Hematopoietic multipotent progenitor cell (in vitro differentiated cells): ENCODE results near the gene ST7. TPM values are rescaled to one million over a fixed set of nuclear protein-coding genes. Genes with fewer than 3 reads are reported as not detected.
"Not testable (repeated sequence)": the region's sequence is repeated elsewhere in the genome, so short reads cannot be mapped to it uniquely, and the experiment has no call there.

ENCODE experiments used
- DNase-seq, 3 donors: peaks; one replicate each; pipeline ENCODE4 v3.0.0-alpha.2; 2011 to 2015; ENCODE audit warnings: low read depth in 2 of 3, low spot score in 2 of 3
- total RNA-seq: library from RNA; depleted of rRNA; stranded (reverse); fragments of >200 nt; gene quantifications from one replicate; pipeline ENCODE4 v1.2.3, GENCODE V29; 2012

The ST7 gene
- total RNA-seq, 1 donor, result 21.3 TPM

DNA sequence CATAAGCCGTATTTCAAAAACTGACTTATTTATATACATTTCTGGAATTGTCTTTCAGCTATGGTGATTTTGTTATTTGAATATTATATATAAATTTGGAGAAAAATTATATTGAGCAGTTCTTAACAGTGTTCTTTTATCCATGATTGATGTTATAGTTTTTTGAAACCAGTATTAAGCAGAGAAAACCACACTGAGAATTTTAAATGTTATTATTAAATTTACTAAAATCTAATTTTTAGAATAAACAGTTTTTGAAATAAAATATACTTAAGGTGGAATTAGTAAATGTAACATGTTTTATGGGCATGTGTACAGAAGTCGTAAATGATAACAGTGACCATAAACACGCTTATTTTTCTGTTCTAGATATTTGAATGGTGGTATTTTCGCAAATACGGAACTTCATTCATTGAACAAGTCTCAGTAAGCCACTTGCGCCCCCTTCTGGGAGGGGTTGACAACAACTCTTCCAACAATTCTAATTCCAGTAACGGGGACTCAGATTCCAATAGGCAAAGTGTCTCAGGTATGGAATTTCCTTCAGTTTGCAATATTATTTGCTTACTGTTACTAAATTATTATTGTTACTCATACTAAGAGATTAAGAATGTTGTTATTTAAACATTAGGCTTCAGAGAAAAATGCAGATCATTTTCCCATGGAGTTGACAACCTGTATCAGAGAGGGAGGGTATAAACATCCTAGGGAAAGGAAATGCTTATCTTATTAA lies 166.1 kb downstream of the ST7 start:
- peak; percentile 41 to 92 (median 72) for DNase-seq

DNA sequence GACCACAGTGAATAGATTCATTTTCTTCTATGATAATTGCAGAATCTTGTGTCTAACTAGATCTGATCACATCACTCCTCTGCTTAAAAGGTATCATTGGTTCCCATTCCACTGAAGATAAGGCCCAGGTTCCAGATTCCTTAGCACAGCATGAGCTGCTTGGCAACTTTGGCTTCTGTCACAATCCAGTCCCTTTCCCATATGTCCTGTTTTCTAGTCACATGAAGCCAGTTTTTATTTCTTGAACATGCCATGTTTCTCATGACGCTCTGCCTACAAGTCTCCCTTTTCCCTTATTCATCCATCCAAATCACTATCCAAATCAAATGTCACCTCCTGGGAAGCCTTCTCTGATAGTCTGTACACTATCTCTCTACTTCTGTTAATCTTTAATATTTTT lies 167.0 kb downstream of the ST7 start:
- not testable (repeated sequence) for DNase-seq

DNA sequence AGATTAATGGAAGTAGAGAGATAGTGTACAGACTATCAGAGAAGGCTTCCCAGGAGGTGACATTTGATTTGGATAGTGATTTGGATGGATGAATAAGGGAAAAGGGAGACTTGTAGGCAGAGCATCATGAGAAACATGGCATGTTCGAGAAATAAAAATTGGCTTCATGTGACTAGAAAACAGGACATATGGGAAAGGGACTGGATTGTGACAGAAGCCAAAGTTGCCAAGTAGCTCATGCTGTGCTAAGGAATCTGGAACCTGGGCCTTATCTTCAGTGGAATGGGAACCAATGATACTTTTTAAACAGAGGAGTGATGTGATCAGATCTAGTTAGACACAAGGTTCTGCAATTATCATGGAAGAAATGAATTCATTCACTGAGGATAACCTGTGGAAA lies 168.7 kb downstream of the ST7 start:
- not testable (repeated sequence) for DNase-seq

DNA sequence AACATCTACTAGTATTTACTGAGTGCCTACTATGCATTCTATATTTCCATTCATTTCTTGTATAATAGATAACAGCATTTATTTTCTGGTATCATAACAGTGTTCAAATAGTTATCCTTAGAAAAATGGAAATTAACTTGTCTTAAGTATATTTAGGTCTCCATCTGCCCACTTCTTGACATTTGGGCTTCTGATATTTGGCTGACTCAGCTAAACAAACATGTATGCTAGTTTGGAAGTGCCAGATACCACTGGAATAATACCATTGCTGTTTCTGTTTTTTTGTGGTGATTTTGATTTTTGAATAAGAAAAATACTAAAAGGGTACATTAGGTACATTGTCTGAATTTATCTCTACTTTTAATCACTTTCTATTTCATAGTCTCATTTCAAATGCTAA lies 169.2 kb downstream of the ST7 start:
- no peak for DNase-seq

DNA sequence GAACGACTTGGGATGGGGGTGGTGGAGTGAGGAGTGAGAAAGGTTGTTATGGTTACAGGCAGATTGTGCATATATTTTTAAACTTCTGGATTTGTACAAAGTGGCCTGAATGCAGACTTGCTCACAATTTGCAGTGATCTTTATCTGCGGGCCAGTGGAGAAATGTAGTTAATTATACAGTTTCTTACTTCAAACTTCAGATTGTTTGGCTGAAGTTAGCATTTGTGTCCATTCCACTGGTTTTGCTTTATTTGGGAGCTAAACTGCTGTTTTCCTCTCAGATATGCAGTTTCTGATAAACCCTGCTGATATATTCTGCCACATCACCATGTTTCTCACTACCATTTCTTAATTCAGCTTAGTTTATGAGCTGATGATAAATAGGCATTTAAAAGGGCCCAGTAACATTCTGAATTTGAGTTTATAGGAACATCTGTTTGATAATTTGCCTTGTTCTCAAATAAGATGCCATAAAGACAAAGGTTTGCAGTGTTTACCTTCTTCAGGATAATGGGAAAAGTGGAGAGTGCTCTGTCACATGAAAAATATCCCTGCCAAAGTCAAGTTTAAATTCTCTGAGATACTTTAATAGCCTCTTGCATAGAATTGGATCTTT lies 170.1 kb downstream of the ST7 start:
- DNase-seq, result no peak

DNA sequence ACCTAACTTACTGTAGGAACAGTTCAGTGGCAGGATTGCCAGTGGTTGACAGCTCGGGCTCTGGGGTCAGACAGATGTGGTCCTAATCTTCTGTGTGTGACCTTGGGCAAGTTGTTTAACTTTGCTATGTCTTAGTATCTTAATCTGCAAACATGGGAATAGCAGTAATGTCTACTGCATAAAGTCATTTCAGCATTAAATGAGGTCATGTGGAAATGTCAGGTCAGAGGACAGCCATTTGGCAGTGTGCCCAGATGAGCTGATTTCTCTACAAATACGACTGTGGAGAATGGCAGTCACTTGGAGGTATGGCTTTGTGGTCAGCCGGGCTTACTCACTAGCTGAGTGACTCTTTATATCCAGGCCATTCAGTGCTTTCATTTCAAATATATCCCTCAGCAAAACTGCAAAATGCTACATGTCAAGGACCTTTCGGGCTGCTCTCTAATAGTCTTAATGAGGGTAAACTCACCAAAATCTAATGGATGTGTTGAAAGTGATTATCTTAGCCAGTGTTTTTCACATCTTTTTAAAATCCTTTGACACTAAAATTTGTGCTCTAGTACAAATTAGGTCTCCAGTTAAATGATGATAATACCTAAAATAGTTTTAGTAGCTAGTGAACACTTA lies 171.4 kb downstream of the ST7 start:
- DNase-seq, result peak in 2 of 3 donors; percentile 79 to 86

DNA sequence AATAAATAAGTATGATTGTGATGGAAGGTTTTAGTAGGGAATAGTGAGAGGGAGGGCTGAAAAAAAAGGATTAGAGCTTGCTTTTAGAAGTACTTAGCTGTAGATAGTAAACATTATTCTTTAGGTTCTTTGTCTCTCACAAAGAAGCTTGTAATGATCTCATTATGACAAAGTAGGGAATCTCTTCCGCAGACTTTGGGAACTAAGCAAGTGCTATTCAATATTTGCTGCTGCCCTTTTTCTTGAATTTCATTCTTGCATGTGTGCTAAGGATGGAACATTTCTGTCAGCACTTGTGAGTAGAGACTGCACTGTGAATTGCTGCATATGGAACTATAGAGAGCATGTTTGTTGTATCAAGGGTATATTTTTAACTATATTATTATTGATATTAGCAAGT lies 173.4 kb downstream of the ST7 start:
- no peak for DNase-seq

DNA sequence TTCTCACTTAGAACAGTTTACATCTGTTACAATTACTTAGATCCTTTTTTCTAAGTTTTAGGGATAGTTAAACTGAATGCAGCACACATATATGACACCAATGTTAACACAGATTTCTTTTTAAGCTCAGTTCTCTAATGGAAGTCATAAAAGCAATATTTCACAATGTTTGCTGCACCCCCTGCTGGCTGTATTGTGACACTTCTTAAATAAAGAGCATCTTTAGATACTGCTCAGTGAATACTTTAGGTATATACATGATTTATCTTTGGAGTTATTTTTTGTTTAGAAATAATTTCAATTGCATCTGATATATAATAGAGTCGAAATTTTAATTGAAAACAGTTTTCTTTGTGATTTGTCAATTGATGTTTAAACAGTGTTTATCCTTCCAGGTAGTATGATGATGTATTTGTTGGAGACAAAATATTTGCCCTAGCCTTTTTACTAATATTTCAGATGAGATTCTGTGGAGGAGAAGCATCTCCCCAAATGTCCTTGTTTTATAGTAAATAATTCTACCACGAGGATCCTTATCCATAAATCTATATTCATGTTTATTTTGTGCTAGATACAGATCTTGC lies 174.4 kb downstream of the ST7 start:
- peak; percentile 25 to 83 (median 44) for DNase-seq

DNA sequence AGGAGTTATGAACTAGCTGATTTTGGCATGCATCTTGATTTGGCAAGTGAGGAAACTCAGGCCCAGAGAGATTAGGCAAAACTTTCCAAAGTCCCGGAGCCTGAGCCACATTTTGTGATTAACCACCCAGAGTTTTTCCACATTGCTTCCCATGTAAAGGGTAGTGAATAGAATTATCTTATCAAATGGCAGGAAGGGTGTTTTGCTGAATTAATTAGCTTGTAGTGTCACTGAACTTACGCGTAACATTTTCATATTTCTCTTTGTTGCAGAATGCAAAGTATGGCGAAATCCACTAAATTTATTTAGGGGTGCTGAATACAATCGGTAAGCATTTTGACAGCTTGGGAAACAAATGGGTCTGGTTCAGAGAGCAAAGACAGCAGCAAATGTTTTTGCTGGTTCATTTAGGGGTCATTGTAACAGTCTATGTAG lies 176.2 kb downstream of the ST7 start:
- no peak for DNase-seq

DNA sequence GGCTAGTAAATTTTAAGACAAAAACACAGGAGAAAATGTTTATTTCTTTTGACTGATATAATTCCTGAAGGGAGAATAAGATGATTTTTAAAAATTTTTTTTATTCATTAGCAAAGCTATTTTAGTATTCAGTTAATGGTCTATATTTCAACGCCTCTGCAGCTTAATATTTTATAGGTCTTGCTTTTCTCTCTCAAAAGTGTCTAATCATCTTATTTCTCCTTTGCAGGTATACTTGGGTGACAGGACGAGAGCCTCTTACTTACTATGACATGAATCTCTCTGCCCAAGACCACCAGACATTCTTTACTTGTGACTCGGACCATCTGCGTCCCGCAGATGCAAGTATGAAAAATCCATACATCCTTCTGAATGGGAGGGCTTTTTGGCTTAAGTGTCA lies 177.0 kb downstream of the ST7 start:
- no peak for DNase-seq

DNA sequence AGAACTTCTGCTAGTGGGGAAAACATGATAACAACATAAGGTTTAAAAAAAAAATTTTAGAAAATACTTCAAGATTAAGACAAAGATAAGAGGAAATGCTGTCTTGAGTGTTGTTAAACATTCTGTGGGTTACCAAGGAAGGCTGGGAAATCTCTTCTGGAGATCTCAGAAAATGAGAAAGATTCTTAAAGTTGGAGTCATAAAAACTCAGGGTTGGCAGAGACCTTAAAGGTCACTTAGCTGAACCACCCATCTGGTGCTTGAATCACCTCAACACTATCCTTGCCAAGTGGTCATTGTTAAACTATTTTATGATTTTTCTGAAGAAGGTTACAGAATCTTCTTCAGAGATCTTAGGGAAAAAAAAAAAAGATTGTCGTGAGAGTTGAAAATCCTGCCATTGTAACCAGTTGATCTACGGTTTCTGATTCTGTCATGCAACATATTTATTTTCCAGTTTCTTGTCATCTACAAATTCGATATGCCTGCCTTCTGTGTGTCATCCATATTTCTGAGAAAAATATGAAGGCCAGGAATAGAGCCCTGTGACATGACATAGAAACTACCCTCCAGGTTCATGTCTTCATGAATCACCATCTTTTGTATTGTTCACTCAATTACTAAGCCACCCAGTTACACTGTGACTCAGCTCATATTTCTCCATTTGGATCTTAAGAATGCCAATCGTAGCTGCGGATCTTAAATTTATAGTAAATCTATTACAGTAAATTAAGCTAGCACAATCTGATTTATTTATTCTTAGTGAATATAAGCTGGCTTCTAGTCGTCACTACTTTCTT lies 179.2 kb downstream of the ST7 start:
- DNase-seq, result no peak

DNA sequence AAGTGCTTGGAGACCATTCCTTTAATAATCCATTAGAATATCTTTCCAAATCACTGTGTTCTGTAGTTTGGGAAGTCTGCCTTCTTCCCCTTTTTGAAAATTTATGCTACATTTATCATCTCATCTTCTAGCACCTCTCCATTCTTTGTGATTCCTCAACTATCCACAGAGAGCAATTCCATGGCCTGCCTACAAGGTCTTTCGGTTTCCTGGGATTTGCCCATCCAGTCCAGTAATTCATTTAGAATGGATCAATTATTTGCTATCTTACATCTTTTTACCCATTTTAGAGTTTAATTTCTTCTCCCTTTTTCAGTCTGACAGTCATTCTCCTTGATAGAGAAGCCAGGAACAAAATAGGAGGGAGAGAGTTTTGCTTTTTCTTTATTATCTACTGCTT lies 179.8 kb downstream of the ST7 start:
- DNase-seq, result no peak

DNA sequence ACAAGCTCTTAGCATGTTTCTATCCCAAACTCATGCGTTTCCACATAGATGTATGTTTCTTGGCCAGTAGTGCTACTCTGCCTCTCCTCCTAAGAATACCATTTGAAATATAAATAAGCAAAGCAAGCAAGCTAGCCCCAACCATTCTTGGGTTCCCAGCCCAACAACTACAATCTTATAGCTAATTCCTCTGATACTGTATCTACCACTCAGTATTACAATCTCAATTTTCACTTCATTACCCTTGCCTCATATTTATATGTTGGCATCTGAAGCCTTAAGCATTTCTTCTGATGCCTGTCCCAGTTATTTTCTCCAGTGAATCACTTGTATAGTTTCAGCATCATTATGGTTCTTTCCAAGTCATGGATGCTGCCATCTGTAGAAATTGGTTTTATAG lies 181.1 kb downstream of the ST7 start:
- no peak for DNase-seq

DNA sequence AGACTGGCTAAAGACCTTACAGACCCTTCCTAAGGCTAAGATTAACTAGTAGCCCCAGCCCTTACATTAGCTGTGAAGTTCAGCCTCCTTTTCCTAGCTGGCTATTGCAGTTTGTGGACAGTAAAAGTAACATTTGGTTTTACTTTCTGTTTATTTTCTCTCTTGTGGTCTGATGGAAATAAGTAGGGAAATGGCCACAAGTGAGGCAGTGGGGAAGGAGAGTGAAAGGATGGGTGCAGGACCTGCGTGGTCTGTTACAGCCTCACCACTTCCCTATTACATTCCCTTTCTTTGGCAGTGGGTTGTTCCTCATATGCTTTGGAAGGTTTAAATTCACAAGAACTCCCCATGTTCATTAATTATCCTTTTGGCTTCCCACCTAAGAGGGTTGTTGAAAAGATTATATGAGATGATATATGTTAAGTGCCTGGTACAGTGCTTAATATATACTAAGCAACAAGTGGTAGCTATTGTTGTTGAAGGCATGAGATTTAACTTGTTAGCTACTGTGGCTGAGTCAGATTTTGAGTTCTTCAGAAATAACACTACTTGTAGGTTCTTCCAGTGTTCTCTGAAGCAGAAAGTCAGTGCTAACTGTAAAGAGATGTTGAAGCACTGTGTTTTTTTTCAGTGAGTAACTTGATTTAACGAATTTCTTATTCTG lies 181.7 kb downstream of the ST7 start:
- DNase-seq, result peak in 1 of 3 donors; percentile 71

DNA sequence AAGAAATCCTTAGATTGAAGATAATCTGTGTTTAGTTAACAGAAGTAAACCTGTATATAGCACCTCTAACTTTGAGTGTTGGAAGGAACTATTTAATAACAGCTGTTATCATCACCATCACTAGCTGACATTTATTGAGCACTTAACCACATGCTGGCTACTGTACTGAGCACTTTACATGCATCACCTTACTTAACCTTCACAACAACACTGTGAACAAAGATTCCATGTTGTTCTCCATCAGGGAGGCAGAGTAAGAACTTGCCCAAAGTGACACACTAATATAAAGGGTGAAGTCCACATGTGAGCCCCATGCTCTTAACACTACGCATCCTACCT lies 182.2 kb downstream of the ST7 start:
- no peak for DNase-seq

DNA sequence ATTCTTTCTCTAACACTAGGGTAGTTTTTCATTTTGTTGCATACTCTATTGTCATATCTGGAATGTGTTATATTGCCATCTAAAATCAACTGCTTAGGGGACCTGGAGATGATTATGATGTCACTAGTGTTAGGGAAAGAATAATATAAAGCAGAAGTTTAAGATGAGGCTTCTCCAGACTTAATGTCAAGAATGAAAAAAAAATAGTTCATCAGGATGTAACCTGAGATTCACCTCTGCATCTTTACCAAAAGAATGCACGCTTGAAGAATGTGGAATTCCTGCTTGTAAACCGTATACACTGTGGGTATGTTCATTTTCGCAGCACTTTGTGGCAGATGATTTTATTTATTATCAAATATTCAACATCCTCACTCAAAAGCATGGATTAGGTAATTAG lies 184.6 kb downstream of the ST7 start:
- no peak for DNase-seq

DNA sequence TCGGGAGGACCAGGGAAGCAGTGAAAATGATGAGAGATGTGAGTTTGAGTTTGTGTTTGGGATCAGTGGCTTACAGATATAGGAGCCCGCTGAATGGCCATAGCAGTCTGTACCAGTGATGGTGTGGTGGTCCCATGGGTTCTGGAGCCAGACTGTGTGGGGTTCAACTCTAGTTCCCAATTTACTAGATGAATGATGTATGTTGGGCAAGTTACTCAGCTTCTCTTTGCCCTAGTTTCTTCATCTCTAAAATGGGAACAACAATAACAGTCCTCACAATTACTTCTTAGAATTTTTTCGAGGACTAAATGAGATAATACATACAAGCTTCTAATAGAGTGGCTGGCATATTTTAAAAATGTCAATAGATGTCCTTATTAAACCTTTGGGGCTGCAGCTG lies 185.2 kb downstream of the ST7 start:
- DNase-seq, result no peak

DNA sequence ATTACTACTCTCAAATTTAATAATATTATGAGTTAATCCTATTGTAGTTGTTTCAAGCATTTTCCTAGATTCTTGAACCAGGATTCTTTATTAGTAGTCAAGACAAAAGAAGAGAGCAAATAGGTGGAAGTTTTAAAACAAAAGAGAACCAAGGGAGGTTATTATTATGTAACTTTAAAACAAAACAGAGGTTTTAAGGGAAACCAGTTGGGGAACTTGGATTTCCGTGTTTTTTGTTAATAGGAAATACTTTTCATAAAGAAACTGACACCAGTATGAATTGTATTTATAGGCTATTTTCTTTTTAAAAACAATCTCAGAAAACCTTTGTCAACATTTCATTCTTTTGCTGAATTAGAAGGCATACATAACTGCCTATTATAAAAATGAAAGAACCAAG lies 185.7 kb downstream of the ST7 start:
- DNase-seq, result no peak

DNA sequence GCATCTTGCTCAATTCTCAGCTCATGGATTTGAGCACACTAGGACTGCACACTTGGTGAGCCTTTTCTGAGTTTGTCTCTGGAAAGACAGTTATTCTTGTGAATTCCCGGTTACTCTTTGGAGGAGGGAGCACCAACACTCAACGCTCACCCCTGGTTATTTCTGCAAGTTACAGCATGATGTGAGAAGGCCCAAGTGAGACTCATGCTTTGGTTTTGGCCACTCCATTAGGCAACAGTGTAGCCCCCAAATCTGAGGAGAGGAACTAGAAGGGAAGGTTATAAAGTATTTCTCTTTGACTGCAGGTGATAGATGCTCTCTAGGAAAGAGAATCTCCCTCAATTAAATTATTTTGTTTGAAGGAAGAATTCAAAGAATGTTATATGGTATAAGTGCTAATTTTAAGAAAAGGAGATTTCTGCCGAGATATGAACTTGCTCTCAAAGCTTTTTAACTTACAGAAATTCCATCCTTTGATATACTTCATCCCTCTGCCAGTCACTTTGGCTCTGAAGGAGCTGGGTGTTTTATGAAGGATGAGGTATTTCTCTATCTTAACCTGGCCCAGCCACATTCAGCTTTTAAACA lies 186.2 kb downstream of the ST7 start:
- DNase-seq, result no peak

DNA sequence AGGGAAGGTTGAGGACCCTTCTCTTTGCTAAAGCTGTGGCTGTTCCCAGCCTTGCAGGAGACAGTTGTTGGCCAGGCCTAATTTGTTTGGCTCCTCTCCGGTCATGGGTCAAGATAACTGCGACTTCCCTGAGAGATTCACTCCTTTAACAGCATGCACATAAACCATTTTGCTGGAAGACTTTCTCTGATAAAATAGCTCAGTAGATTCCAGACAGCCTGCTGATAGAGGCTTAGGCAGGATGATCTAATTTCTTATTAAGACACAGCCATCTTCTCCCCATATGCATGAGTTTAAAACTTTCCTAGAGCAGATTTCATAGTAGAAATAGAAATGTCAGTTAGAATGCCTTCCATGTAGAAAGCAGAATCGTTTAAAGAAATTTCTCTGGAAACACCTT lies 187.6 kb downstream of the ST7 start:
- no peak for DNase-seq
